MM.1S (cell line): ENCODE results near the gene ZNF763.
"Not testable (repeated sequence)": the region's sequence is repeated elsewhere in the genome, so short reads cannot be mapped to it uniquely, and the experiment has no call there.

Experiments used
- DNase-seq: peaks from one replicate; pipeline ENCODE4 v3.0.0-alpha.2; 2015
- H2AFZ ChIP-seq: fragments of 300-600 bp; sonication (generic); 2 replicates; pipeline ENCODE4 v1.6.0; 2016; ENCODE audit warnings: antibody characterized with exemption, low read length
- H3F3A ChIP-seq: fragments of 300-600 bp; sonication (generic); 2 replicates; pipeline ENCODE4 v1.6.1; 2016; ENCODE audit warnings: mild to moderate bottlenecking, antibody characterized with exemption, low read length, moderate library complexity, mixed read lengths; ENCODE audit not compliant: insufficient read depth
- H3K27ac ChIP-seq: fragments of 300-600 bp; sonication (generic); 2 replicates; pipeline ENCODE4 v1.5.1; 2016; ENCODE audit warnings: mild to moderate bottlenecking, low read length
- H3K27me3 ChIP-seq: fragments of 300-600 bp; sonication (generic); replicated peaks from 2 replicates; pipeline ENCODE4 v1.6.0; 2016; ENCODE audit warnings: low read length; ENCODE audit not compliant: insufficient read depth
- H3K36me3 ChIP-seq: fragments of 300-600 bp; sonication (generic); replicated peaks from 2 replicates; pipeline ENCODE4 v1.6.1; 2016; ENCODE audit warnings: mild to moderate bottlenecking, low read length, mixed read lengths; ENCODE audit not compliant: insufficient read depth
- H3K4me1 ChIP-seq: fragments of 300-600 bp; sonication (generic); 2 replicates; pipeline ENCODE4 v1.6.1; 2016; ENCODE audit warnings: low read length, mixed read lengths
- H3K4me2 ChIP-seq: fragments of 300-600 bp; sonication (generic); 2 replicates; pipeline ENCODE4 v1.6.0; 2016; ENCODE audit warnings: low read depth, low read length
- H3K4me3 ChIP-seq: fragments of 300-600 bp; sonication (generic); 2 replicates; pipeline ENCODE4 v1.5.1; 2016; ENCODE audit warnings: low read length, mixed read lengths
- H3K79me2 ChIP-seq: fragments of 300-600 bp; sonication (generic); 2 replicates; pipeline ENCODE4 v1.6.1; 2016; ENCODE audit warnings: mixed run types, low read length, mixed read lengths
- H3K9ac ChIP-seq: fragments of 300-600 bp; sonication (generic); 2 replicates; pipeline ENCODE4 v1.6.1; 2016; ENCODE audit warnings: low read length, mixed read lengths
- H3K9me2 ChIP-seq: fragments of 300-600 bp; sonication (generic); replicated peaks from 2 replicates; pipeline ENCODE4 v1.6.1; 2016; ENCODE audit warnings: mild to moderate bottlenecking, low read length, mixed read lengths; ENCODE audit not compliant: insufficient read depth
- H3K9me3 ChIP-seq: fragments of 300-600 bp; sonication (generic); replicated peaks from 2 replicates; pipeline ENCODE4 v1.6.1; 2016; ENCODE audit warnings: mild to moderate bottlenecking, low read length, mixed read lengths; ENCODE audit not compliant: insufficient read depth
- H4K20me1 ChIP-seq: fragments of 300-600 bp; sonication (generic); 2 replicates; pipeline ENCODE4 v1.6.1; 2016; ENCODE audit warnings: mild to moderate bottlenecking, low read length, moderate library complexity, mixed read lengths; ENCODE audit not compliant: insufficient read depth
- EZH2 ChIP-seq: fragments of 300-600 bp; sonication (generic); optimal IDR thresholded peaks from 2 replicates; pipeline ENCODE3; 2017; ENCODE audit warnings: low read depth, mild to moderate bottlenecking, antibody characterized with exemption, low read length, mixed read lengths
- EZH2phosphoT487 ChIP-seq: fragments of 300-600 bp; sonication (generic); IDR thresholded peaks from 2 replicates; pipeline ENCODE4 v1.6.1; 2018; ENCODE audit warnings: antibody characterized with exemption, low read length
- TF ChIP-seq, protein P1 (sequence below): fragments of 300-600 bp; sonication (generic); IDR thresholded peaks from 2 replicates; pipeline ENCODE4 v1.5.1; 2016; ENCODE audit warnings: antibody characterized with exemption, low read length, mixed read lengths

ZNF763 gene

DNA sequence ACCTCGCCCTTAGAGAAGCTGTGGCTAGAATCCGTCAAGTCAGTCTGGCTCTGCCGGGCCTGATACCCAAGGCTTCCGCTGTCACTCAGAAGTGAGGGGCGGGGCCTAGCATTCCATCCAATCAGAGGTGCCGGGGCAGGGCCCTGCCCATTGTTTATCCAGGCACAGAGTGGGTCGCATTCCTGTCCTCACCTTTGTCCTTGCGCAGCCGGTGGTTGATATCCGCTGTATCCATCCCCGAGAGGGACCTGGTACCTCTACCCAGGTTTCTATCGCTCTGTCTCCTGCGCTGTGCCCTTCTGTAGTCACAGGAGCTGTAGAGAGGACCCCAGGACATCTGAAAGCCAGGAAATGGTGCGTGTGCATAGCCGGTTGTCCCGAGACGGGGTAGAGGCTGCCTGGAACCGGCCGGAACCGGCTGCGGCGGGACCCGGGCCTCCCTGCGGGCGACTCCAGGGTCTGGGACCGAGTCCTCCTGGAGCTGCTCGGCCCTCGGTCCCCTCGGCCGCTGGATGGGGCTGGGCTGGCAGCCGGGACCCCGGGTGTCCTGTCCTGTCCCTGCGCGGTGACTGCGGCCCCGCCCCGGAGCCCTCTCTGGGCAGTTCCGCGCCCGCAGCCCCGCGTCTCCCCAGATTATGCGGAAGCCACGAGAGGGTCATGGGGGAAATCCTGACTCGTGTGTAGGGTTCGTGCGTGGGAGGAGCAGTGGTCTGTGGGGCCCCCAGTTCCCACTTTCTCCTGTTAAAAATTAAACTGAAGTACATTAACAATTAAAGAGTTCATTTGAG lies at the start of gene ZNF763:
Gene ZNF763, plus strand, starts transcription at position 183 of the 788 bp plus-strand sequence. Its CDS starts 169 bp downstream, at position 352.
- Histone ChIP-seq H3K79me2 (no peaks in the 10 kb centered on the region), H4K20me1 (no peaks in the 10 kb centered on the region), H3K9ac (peak within 1 kb of the TSS; percentile 61), H3K27me3 (no peaks in the 10 kb centered on the region), H3K4me2 (peak within 1 kb of the TSS; percentile 79), H3K9me2 (no peaks in the 10 kb centered on the region), H3F3A (peaks cover 6% of the 10 kb centered on the region), H3K27ac (peak within 1 kb of the TSS; percentile 26; the same call in 1 of the 2 replicates), H3K4me1 (peaks cover 10% of the 10 kb centered on the region; the same call in 1 of the 2 replicates), H3K36me3 (no peaks in the 10 kb centered on the region), H3K4me3 (peak within 1 kb of the TSS; percentile 73), H3K9me3 (no peaks in the 10 kb centered on the region), H2AFZ (peak within 1 kb of the TSS; percentile 74)
- TF ChIP-seq EZH2 (no peak), EZH2phosphoT487 (no peak)
- TF ChIP-seq, protein P1, sequence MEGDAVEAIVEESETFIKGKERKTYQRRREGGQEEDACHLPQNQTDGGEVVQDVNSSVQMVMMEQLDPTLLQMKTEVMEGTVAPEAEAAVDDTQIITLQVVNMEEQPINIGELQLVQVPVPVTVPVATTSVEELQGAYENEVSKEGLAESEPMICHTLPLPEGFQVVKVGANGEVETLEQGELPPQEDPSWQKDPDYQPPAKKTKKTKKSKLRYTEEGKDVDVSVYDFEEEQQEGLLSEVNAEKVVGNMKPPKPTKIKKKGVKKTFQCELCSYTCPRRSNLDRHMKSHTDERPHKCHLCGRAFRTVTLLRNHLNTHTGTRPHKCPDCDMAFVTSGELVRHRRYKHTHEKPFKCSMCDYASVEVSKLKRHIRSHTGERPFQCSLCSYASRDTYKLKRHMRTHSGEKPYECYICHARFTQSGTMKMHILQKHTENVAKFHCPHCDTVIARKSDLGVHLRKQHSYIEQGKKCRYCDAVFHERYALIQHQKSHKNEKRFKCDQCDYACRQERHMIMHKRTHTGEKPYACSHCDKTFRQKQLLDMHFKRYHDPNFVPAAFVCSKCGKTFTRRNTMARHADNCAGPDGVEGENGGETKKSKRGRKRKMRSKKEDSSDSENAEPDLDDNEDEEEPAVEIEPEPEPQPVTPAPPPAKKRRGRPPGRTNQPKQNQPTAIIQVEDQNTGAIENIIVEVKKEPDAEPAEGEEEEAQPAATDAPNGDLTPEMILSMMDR, result no peak
- peak; percentile 93 for DNase-seq

DNA sequence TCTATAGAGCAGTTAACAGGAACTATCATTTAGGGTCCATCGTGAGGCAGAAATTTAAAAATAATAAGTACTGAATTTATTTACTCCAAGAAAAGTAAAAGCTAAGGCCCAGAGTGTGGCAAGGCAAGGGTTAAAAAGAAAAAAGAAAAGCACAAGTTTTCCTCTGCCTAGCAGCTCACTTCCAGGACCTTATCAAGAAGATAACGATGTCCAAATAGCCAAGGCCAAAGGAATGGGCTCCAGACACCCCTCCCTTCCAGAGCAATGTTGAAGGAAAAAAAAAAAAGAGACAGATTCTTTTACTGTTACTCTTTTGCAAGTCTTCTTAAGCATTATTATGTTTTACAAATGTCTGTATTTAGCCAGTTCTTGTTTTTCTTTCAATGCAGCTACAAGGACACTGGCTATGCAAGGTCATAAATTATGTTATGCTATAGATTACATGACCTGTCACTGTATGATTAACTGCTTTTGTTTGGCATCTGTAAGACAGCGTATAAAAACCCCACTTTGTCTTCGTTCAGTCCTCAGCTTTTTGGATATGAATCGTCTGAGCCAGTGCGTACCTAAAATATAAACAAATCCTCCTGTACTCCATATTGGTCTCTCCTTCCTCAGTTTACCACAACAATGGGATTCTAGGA lies 42.9 kb upstream of the ZNF763 start:
- Histone ChIP-seq H3K9ac (no peak overlapping the region), H3K9me2 (no peaks in the 10 kb centered on the region), H3K27me3 (no peaks in the 10 kb centered on the region), H4K20me1 (no peaks in the 10 kb centered on the region), H3K36me3 (no peaks in the 10 kb centered on the region), H3K4me2 (no peak overlapping the region), H3K79me2 (peaks cover 20% of the 10 kb centered on the region), H3F3A (peaks cover 6% of the 10 kb centered on the region), H3K27ac (no peak overlapping the region), H3K4me3 (no peak overlapping the region), H3K9me3 (no peaks in the 10 kb centered on the region), H3K4me1 (no peaks in the 10 kb centered on the region), H2AFZ (no peak overlapping the region)
- no peak for TF ChIP-seq EZH2phosphoT487
- TF ChIP-seq EZH2, result no peak
- TF ChIP-seq, protein P1, result no peak
- no peak for DNase-seq

DNA sequence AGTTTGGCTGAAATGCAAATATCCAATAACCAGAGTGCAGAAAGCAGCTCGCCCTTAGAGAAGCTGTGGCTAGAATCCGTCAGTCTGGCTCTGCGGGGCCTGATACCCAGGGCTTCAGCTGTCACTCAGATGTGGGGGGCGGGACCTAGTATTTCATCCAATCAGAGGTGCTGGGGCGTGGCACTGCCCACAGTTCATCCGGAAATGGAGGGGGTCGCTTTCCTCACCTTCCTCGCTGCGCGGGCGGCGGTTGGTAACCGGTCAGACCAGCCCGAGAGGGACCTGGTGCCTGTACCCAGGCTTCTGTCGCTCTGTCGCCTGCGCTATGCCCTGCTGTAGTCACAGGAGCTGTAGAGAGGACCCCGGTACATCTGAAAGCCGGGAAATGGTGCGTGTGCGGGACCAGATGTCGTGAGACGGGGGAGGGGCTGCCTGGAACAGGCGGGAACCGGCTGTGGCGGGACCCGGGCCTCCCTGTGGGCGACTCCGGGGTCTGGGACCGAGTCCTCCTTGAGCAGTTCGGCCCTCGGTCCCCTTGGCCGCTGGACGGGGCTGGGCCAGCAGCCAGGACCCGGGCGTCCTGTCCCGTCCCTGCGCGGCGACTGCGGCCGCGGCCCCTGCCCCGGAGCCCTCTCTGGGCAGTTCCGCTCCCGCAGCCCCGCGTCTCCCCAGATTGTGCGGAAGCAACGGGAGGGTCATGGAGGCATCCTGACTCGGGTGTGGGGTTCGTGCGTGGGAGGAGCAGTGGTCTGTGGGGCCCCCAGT lies 39.8 kb upstream of the ZNF763 start, which contains the start of gene ZNF700:
Gene ZNF700, plus strand, starts transcription at position 222 of the 765 bp plus-strand sequence. Its CDS starts 104 bp downstream, at position 326.
- H3K9me2 ChIP-seq, result no peaks in the 10 kb centered on the region
- H3K79me2 ChIP-seq, result peaks cover 34% of the 10 kb centered on the region
- DNase-seq, result peak; percentile 96
- peak within 1 kb of the TSS; percentile 83 for H3K27ac ChIP-seq
- TF ChIP-seq, protein P1, result no peak
- TF ChIP-seq EZH2, result no peak
- no peak for TF ChIP-seq EZH2phosphoT487
- H3K36me3 ChIP-seq, result no peaks in the 10 kb centered on the region; the same call in 1 of the 2 replicates
- H2AFZ ChIP-seq, result peak within 1 kb of the TSS; percentile 93
- H3K27me3 ChIP-seq, result no peaks in the 10 kb centered on the region
- peak within 1 kb of the TSS; percentile 99 for H3K4me2 ChIP-seq
- H3K4me3 ChIP-seq, result peak within 1 kb of the TSS; percentile 99
- no peaks in the 10 kb centered on the region for H3K9me3 ChIP-seq
- peaks cover 6% of the 10 kb centered on the region for H3F3A ChIP-seq
- H3K4me1 ChIP-seq, result no peaks in the 10 kb centered on the region
- no peaks in the 10 kb centered on the region for H4K20me1 ChIP-seq
- peak within 1 kb of the TSS; percentile 89 for H3K9ac ChIP-seq

DNA sequence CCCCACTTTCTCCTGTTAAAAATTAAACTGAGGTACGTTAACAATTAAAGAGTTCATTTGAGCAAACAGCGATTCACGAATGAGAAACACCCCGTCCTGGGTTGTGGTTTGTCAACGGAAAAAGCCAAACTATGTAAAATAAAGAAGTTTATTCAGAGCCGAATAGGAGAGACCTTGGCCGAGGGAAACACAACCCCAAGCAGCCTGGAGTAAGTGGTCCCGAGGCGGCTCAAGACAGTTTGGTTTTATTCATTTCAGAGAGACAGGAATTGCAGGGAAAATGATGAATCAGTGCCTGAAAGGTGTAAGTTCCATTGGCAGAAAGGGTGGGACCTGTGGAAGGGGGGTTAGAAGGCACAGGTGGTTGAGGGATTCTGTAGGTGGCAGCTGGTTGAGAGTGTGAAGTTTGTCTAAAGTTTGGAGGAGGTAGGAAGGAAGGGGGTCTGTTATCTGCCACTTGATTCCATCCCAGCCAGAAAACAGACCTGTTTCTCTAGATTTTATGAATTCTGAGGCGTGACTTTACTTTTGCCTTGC lies 39.1 kb upstream of the ZNF763 start:
- peak overlapping the region; percentile 93 for H2AFZ ChIP-seq
- not testable (repeated sequence) for H3K9me2 ChIP-seq, H3F3A ChIP-seq, DNase-seq, H3K9me3 ChIP-seq, H3K4me1 ChIP-seq, H3K27me3 ChIP-seq, H4K20me1 ChIP-seq, H3K36me3 ChIP-seq
- peak overlapping the region; percentile 99 for H3K4me3 ChIP-seq
- H3K79me2 ChIP-seq, result peaks cover 36% of the 10 kb centered on the region
- peak overlapping the region; percentile 83; the same call in 1 of the 2 replicates for H3K27ac ChIP-seq
- peak overlapping the region; percentile 99 for H3K4me2 ChIP-seq
- peak overlapping the region; percentile 89 for H3K9ac ChIP-seq
